ENCODE measurements around the gene CCDC116.

GRCh38 chr22:21685164-21685513, 52.6 kb downstream of the CCDC116 start:
- no peak for TF ChIP-seq POLR2A (IDR thresholded peaks at IDR 0.05)
- TF ChIP-seq, protein P1, sequence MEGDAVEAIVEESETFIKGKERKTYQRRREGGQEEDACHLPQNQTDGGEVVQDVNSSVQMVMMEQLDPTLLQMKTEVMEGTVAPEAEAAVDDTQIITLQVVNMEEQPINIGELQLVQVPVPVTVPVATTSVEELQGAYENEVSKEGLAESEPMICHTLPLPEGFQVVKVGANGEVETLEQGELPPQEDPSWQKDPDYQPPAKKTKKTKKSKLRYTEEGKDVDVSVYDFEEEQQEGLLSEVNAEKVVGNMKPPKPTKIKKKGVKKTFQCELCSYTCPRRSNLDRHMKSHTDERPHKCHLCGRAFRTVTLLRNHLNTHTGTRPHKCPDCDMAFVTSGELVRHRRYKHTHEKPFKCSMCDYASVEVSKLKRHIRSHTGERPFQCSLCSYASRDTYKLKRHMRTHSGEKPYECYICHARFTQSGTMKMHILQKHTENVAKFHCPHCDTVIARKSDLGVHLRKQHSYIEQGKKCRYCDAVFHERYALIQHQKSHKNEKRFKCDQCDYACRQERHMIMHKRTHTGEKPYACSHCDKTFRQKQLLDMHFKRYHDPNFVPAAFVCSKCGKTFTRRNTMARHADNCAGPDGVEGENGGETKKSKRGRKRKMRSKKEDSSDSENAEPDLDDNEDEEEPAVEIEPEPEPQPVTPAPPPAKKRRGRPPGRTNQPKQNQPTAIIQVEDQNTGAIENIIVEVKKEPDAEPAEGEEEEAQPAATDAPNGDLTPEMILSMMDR (IDR thresholded peaks at IDR 0.05 in 8 of 11, conservative IDR thresholded peaks at IDR 0.05 in 3 of 11), result no peak
- TF ChIP-seq POLR2AphosphoS5 (IDR thresholded peaks at IDR 0.05), result peak in 1 of 3 donors; percentile 45
